ENCODE measurements around the gene FOSL1. TPM values are rescaled to one million over a fixed set of nuclear protein-coding genes. Genes with fewer than 3 reads are reported as not detected.

The FOSL1 gene
- total RNA-seq, 1 donor from 2014 or later = 31.7 TPM

DNA sequence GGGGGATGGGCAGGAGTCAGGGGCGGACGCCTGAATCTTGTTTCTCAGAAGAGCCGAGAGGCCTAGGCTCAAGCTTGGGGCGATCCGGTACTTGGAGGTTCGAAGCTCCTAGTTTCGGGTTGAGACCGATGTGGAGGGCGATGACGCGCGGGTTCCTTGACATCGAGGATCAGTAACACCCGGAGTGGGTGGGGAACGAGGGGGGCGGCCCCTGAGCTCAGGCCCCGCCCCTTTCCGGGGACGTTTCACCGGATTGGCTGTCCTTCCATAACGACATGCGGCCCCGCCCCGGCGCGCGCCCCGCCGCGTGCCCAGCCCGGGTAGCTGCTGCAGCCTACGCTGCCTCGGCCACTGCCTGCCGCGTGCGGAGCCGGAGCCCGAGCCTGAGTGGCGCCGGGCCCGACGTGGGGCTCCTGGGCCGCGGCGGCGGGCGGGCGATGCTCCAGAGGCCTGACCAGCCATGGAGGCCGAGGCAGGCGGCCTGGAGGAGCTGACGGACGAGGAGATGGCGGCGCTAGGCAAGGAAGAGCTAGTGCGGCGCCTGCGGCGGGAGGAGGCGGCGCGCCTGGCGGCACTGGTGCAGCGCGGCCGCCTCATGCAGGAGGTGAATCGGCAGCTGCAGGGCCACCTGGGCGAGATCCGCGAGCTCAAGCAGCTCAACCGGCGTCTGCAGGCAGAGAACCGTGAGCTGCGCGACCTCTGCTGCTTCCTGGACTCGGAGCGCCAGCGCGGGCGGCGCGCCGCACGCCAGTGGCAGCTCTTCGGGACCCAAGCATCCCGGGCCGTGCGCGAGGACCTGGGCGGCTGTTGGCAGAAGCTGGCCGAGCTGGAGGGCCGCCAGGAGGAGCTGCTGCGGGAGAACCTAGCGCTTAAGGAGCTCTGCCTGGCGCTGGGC, 9.6 kb downstream of the FOSL1 start, which contains the start of gene CCDC85B:
Gene CCDC85B (plus strand): TSS at position 350 of the 895 bp plus-strand sequence. CDS start 111 bp downstream, at position 461.
- Mint-ChIP-seq H3K27me3 (ENCODE audit: insufficient read depth) (no peaks in the 10 kb centered on the region), H3K27ac (peak within 1 kb of the TSS; percentile 96), H3K4me1 (ENCODE audit: low read depth) (peaks cover 58% of the 10 kb centered on the region), H3K9me3 (no peaks in the 10 kb centered on the region), H3K4me3 (peak within 1 kb of the TSS; percentile 99), H3K36me3 (ENCODE audit: low read depth) (peaks cover 27% of the 10 kb centered on the region)
- intact Hi-C loops (cut with micrococcal nuclease) = loop anchor here (1.0 to 5.0 kb wide), 5 partner anchors 10 to 377 kb away; partner anchors contain the start of genes C11orf68, DRAP1, FOSL1 and KAT5
- peak; percentile 98 for DNase-seq (ENCODE audit: low spot score)

DNA sequence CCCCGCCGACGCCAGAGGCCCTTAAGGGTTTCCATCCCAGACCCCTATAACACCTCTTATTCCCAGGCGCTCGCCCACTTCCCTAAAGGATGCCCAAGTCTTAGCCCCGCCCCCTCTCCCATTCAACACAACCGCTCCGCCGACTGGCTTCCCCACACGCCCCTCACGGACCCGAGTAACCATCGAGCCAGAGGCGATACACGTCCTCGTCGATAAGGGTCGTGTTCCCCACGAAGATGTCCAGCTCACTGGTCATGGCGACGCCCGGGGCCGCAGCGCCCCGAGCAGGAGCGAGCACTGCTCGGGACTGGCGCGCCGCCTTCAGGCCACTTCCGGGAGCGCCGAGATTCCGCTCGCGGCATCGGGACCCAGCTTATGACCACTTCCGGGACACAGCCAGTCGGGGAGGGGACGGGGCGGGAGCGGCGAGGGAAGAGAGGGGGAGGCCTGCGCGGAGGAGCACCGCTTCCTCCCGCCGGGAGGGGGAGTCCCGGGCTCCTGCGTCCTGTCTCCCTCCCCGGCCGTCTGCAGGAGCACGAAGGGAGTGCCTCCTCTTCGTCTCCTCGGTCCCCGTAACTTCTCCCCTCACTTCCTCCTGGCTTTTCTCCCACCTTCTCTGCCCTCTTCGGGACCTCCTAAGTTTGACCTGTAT, 11.9 kb downstream of the FOSL1 start, which contains the start of gene FIBP:
Gene FIBP (minus strand): TSS at position 309 of the 652 bp plus-strand sequence. CDS start 53 bp downstream, at position 256.
- Mint-ChIP-seq H3K27ac (peak within 1 kb of the TSS; percentile 96), H3K27me3 (ENCODE audit: insufficient read depth) (no peaks in the 10 kb centered on the region), H3K9me3 (no peaks in the 10 kb centered on the region), H3K4me1 (ENCODE audit: low read depth) (peaks cover 58% of the 10 kb centered on the region), H3K4me3 (peak within 1 kb of the TSS; percentile 99), H3K36me3 (ENCODE audit: low read depth) (peaks cover 36% of the 10 kb centered on the region)
- intact Hi-C loops (cut with micrococcal nuclease) = loop anchor here (1.0 to 2.0 kb wide), 7 partner anchors 15 to 273 kb away; partner anchors contain the start of genes BANF1, EIF1AD, MUS81 and PCNX3
- DNase-seq (ENCODE audit: low spot score) = peak; percentile 90

DNA sequence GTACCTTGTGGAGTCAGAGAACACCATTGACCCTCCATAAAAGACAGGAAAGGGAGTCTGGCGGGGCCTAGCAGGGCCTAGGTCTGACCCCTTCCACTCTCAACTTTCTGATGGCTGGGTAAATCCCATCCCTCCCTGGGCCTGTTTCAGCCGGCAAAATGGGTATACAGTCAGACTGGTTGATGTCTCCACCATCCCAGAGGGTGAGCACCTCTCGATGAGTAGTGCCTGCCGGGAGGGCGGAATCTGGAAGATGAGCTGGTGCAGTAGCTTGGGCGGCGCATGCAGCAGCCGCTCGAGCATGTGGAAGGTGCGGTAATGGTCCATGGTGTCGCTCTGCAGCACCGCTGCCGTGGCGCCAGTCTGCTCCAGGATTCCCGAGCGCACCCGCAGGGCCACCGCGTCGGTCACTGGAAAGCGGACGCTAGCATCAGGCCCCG, 12.4 kb downstream of the FOSL1 start:
- H3K36me3 Mint-ChIP-seq (ENCODE audit: low read depth) = peaks cover 35% of the 10 kb centered on the region
- peaks cover 53% of the 10 kb centered on the region for H3K4me1 Mint-ChIP-seq (ENCODE audit: low read depth)
- intact Hi-C loops (cut with micrococcal nuclease) = loop anchor here (1.0 to 2.0 kb wide), 7 partner anchors 14 to 272 kb away; partner anchors contain the start of genes BANF1, EIF1AD, MUS81 and PCNX3
- DNase-seq (ENCODE audit: low spot score) = no peak
- peak overlapping the region; percentile 99 for H3K4me3 Mint-ChIP-seq
- H3K27ac Mint-ChIP-seq = peak overlapping the region; percentile 96
- H3K9me3 Mint-ChIP-seq = no peaks in the 10 kb centered on the region
- no peaks in the 10 kb centered on the region for H3K27me3 Mint-ChIP-seq (ENCODE audit: insufficient read depth)

DNA sequence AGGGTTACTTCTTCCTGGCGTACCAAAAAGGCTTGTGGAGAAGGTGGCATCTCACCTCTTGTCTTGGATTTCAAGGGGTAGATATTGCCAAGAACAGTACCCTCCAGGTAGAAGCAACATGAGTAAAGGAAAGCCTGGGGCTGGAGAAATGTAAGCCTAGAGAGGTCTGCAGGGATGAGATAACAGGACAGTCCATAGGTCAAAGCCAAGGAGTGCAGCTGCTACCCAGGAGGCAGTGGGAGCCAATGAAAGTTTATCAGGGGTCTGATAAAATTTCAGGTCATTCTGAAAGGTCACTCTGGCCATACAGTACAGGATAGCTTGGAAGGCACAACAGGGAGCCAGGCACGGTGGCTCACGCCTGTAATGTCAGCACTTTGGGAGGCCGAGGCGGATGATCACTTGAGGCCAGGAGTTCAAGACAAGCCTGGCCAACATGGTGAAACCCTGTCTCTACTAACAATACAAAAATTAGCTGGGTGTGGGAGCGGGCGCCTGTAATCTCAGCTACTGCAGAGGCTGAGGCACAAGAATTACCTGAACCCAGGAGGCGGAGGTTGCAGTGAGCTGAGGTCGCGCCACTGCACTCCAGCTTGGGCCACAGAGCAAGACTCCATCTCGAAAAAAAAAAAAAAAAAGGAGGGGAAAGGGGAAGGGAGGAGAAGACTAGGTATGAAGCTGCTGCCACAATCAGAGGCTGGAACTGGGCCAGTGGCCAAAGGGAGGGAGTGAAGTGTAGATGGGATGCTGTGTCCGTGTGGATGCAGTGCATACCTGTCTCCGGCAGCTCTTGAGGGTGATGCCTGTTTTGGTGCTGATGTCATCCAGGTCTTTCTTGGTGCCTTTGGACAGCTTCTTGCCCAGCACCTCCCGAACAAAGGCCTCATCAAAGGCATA, 13.1 kb downstream of the FOSL1 start:
- no peaks in the 10 kb centered on the region for H3K27me3 Mint-ChIP-seq (ENCODE audit: insufficient read depth)
- intact Hi-C loops (cut with micrococcal nuclease) = no loop called here
- H3K9me3 Mint-ChIP-seq = no peaks in the 10 kb centered on the region
- no peak for DNase-seq (ENCODE audit: low spot score)
- H3K4me3 Mint-ChIP-seq = peak overlapping the region; percentile 99
- H3K36me3 Mint-ChIP-seq (ENCODE audit: low read depth) = peaks cover 32% of the 10 kb centered on the region
- H3K27ac Mint-ChIP-seq = peak overlapping the region; percentile 96
- H3K4me1 Mint-ChIP-seq (ENCODE audit: low read depth) = peaks cover 46% of the 10 kb centered on the region

DNA sequence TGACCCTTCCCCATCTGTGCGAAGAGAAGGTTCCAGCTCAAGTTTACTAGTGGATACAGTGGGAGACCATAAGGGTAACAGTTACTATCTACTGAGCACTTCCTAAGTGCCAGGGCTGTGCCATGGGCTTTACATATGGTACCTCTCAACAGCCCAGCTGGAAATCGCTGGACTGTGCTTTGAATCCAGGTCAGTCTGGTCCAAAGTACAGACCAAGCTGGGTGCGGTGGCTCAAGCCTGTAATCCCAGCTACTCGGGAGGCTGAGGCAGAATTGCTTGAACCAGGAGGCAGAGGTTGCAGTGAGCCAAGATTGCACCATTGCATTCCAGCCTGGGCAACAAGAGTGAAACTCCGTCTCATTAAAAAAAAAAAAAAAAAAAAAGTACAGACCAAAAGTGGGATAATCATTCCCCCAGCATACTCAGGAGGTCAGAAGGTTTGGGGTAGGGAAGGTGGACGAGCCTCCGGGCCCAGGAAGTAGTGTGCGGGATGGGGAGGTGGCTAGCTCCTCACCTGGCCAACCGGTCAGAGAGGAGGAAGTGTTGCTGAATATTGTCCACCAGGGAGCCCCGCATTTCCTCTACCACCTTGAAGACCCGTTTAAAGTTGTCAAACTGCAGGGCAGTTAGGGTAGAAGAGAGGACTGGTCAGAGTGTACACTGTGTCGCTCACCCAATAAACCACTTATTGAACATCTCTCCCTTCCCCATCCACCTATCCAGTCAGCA, 14.2 kb downstream of the FOSL1 start:
- Mint-ChIP-seq H3K36me3 (ENCODE audit: low read depth) (peaks cover 29% of the 10 kb centered on the region), H3K27me3 (ENCODE audit: insufficient read depth) (no peaks in the 10 kb centered on the region), H3K4me3 (peak overlapping the region; percentile 99), H3K4me1 (ENCODE audit: low read depth) (peaks cover 50% of the 10 kb centered on the region), H3K9me3 (no peaks in the 10 kb centered on the region), H3K27ac (no peak overlapping the region)
- no peak for DNase-seq (ENCODE audit: low spot score)
- intact Hi-C loops (cut with micrococcal nuclease) = loop anchor here (2.0 kb wide), 1 partner anchor 15 kb away; the partner anchor contains the start of gene FOSL1

DNA sequence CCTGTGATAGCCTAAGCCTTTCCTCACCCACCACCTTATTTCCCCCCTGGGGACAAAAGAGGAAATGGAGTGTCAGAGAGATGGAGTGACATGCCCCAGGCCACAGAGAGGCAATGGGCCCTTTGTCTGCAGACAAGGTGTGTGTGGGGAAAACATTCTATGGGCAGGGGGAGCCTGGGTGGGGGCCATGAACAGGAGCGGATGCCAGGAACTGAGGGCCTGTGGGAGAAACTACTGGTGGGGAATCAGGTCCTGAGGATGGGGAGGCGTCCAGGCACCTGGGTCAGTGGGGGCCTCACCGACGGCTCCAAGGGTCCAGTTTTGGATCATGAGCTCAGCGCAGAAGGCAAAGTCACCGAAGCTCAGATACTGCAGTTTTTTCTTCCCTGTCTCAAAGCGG, 15.0 kb downstream of the FOSL1 start:
- Mint-ChIP-seq H3K4me1 (ENCODE audit: low read depth) (peaks cover 56% of the 10 kb centered on the region), H3K27ac (no peak overlapping the region), H3K27me3 (ENCODE audit: insufficient read depth) (no peaks in the 10 kb centered on the region), H3K36me3 (ENCODE audit: low read depth) (peaks cover 29% of the 10 kb centered on the region), H3K4me3 (peak overlapping the region; percentile 33), H3K9me3 (no peaks in the 10 kb centered on the region)
- intact Hi-C loops (cut with micrococcal nuclease) = loop anchor here (2.0 kb wide), 1 partner anchor 16 kb away; the partner anchor contains the start of gene FOSL1
- DNase-seq (ENCODE audit: low spot score) = no peak

DNA sequence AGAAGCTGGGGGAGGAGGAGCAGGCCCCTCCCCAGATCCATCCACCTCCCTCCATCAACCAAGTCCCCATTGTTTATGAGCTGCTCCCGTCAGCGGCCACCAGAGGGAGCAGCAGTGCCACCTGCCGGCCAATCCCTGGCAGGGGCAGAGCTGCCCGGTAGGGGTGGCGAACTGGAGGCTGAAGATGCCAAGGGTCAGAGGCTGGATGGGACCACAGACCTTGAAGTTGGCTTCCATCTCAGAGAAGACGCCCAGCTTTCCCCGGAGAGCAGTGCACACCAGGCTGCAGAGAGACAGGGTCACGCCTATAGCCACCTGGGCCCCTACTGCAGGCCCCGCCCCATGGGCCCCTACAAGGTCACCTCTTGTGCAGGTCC, 15.5 kb downstream of the FOSL1 start:
- Mint-ChIP-seq H3K4me3 (peak overlapping the region; percentile 28), H3K36me3 (ENCODE audit: low read depth) (peaks cover 29% of the 10 kb centered on the region), H3K4me1 (ENCODE audit: low read depth) (peaks cover 54% of the 10 kb centered on the region), H3K9me3 (no peaks in the 10 kb centered on the region), H3K27me3 (ENCODE audit: insufficient read depth) (no peaks in the 10 kb centered on the region), H3K27ac (peak overlapping the region; percentile 40)
- intact Hi-C loops (cut with micrococcal nuclease) = loop anchor here (1.0 to 2.0 kb wide), 4 partner anchors 16 to 178 kb away; partner anchors contain the start of genes FOSL1 and MUS81
- DNase-seq (ENCODE audit: low spot score) = peak; percentile 77

DNA sequence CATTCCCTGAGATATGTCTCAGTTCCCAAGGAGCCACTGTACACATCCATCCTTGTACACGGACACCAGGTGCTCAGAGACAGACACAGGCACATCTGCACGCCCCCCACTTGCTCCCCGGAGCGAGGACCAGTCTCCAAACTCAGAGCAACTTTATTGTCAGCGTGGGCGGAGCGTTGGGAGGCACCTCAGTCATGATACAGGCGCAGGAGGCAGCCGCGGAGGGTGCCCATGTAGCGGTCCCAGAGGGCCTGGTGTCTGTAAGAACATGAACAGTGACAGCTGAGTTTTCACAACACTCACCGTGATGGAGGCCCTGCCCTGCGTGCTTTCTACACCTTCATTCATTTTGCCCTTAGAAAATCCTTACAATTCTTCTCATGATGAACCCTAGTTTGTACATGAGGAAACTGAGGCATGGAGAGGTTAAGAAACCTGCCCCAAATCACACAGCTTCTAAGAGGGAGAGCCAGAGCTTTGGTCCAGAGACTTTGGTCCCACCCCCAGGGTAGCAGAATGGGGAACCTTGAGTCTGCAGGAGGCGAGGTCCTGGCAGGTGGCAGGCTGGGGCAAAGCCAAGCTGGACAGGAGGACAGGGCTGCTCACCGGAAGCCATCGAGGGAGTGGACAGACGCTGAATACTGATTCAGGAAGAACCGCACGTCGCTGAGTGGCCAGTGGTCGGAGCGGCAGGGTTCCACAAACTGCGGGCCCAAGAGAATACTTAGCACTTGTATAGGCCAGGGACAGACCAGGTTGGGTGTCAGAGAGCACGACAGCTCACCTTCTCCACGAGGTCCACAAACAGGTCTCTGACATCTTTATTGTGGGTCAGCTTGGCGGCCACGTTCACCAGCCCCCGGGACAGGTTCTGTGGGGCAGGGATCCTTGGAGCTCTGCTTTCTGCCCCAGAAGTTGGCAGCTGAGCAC, 16.1 kb downstream of the FOSL1 start:
- DNase-seq (ENCODE audit: low spot score) = no peak
- Mint-ChIP-seq H3K27me3 (ENCODE audit: insufficient read depth) (no peaks in the 10 kb centered on the region), H3K4me3 (peak overlapping the region; percentile 28), H3K36me3 (ENCODE audit: low read depth) (peaks cover 29% of the 10 kb centered on the region), H3K4me1 (ENCODE audit: low read depth) (peaks cover 54% of the 10 kb centered on the region), H3K27ac (peak overlapping the region; percentile 40), H3K9me3 (no peaks in the 10 kb centered on the region)
- intact Hi-C loops (cut with micrococcal nuclease) = loop anchor here (1.0 to 2.0 kb wide), 4 partner anchors 17 to 178 kb away; partner anchors contain the start of genes FOSL1 and MUS81

DNA sequence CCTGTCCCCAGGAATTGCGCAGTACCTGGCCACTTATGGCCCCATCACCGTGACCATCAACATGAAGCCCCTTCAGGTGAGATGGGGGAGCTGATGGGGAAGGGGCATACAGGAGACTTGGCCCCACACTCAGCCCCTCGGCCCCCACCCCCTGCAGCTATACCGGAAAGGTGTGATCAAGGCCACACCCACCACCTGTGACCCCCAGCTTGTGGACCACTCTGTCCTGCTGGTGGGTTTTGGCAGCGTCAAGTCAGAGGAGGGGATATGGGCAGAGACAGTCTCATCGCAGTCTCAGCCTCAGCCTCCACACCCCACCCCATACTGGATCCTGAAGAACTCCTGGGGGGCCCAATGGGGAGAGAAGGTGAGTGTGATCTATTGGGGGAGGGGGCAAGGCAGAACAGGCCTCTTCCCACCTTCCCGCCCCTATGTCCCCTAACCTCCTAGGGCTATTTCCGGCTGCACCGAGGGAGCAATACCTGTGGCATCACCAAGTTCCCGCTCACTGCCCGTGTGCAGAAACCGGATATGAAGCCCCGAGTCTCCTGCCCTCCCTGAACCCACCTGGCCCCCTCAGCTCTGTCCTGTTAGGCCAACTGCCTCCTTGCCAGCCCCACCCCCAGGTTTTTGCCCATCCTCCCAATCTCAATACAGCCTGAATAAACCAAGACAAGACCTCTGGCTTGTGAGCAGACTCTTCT, 17.0 kb downstream of the FOSL1 start:
- no peaks in the 10 kb centered on the region for H3K9me3 Mint-ChIP-seq
- intact Hi-C loops (cut with micrococcal nuclease) = no loop called here
- H3K36me3 Mint-ChIP-seq (ENCODE audit: low read depth) = peaks cover 28% of the 10 kb centered on the region
- no peaks in the 10 kb centered on the region for H3K27me3 Mint-ChIP-seq (ENCODE audit: insufficient read depth)
- DNase-seq (ENCODE audit: low spot score) = no peak
- H3K4me3 Mint-ChIP-seq = no peak overlapping the region
- H3K27ac Mint-ChIP-seq = no peak overlapping the region
- H3K4me1 Mint-ChIP-seq (ENCODE audit: low read depth) = peaks cover 50% of the 10 kb centered on the region

Measured in activated T-helper 1 cell treated with anti-CD3 and anti-CD28 coated beads, Interleukin-12 subunit alpha, Interleukin-12 subunit beta, Interleukin-2, Interleukin-4 antibody, amounts not matched to agents 30 ng/mL and 10 ng/mL and 1 ng/mL, durations not matched to agents 14 hours and 24 hours and 36 hours (primary cell).